GM21381 (cell line): ENCODE results near the gene CERCAM.
A peak's percentile ranks its signal among the peaks of the same experiment; 100 is the strongest.

Source experiments
- ATAC-seq: cut with Tn5 transposase; IDR thresholded peaks from one replicate; pipeline ENCODE4 v1.9.1; 2021; ENCODE audit warnings: mild to moderate bottlenecking, moderate library complexity; ENCODE audit not compliant: unreplicated experiment

CERCAM gene, protein sequence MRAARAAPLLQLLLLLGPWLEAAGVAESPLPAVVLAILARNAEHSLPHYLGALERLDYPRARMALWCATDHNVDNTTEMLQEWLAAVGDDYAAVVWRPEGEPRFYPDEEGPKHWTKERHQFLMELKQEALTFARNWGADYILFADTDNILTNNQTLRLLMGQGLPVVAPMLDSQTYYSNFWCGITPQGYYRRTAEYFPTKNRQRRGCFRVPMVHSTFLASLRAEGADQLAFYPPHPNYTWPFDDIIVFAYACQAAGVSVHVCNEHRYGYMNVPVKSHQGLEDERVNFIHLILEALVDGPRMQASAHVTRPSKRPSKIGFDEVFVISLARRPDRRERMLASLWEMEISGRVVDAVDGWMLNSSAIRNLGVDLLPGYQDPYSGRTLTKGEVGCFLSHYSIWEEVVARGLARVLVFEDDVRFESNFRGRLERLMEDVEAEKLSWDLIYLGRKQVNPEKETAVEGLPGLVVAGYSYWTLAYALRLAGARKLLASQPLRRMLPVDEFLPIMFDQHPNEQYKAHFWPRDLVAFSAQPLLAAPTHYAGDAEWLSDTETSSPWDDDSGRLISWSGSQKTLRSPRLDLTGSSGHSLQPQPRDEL

GRCh38 chr9:128420651-128421481 lies at the start of gene CERCAM:
Gene CERCAM (plus strand): TSS chr9:128420857. CDS start chr9:128420878, 21 bp downstream.
- ATAC-seq, result peak; percentile 72

- no peak for ATAC-seq
Measured at GRCh38 chr9:128371630-128372117, 49.0 kb upstream of the CERCAM start.

DNA sequence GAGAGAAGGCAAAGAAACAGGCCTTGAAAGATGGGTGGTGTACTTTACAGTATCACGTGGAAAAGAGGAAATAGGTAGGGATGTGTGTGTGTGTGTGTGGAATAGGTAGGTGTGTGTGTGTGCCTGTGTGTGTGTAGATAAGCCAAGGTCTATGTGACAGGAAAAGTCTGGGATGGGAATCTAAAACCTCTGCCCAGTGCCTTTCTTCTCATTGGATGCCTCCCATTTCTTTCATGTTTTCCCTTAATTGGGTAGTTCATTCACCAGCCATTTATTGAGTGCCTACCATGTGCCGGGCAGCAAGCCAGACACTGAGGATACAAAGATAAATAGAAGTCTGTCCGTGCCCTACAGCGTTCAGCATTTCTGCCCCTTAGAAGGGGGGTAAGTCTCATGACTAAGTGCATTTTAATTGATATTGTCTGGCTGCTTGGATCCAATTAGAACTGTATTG lies 48.4 kb upstream of the CERCAM start:
- ATAC-seq, result no peak

GRCh38 chr9:128372784-128373183 lies 47.9 kb upstream of the CERCAM start:
- no peak for ATAC-seq

- ATAC-seq, result no peak
Measured at GRCh38 chr9:128374221-128374675, 46.4 kb upstream of the CERCAM start.

DNA sequence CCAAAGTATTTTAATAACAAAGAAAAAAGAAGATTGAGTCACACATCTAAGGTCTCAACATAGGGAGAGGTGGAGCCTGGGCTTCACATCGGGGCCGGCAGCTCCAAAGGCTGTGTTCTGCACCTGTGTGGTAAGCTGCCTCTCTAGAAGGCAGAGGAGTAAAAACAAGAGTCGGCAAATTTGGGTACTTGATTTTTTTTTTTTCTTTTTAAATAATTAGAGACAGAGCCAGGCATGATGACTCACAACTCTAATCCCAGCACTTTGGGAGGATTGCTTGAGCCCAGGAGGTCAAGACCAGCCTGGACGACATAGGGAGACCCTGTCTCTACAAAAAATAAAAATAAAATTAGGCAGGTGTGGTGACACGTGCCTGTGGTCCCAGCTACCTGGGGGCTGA lies 44.8 kb upstream of the CERCAM start:
- ATAC-seq, result no peak

GRCh38 chr9:128382261-128382660 lies 38.4 kb upstream of the CERCAM start:
- no peak for ATAC-seq

GRCh38 chr9:128383007-128383753 lies 37.5 kb upstream of the CERCAM start:
- ATAC-seq, result no peak

DNA sequence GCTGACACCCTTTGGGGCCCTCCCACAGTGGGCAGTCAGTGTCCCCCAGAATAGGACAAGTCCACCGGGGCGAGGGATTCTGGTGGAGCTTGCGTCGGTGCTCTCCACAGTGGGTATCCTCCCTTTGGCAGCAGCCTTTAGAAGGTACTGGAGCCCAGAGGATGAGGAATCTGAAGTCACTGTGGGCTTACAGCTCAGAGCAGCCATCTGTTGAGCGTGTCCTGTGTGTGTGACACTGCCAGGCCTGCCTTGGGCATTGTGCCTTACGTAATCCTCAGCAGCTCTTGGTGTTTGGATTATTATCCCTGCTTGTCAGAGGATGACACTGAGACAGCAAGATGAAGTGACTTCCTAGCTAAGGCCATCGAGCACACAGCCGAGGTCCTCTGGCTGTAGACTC lies 36.9 kb upstream of the CERCAM start:
- ATAC-seq, result no peak

- no peak for ATAC-seq
Measured at GRCh38 chr9:128384801-128385495, 35.7 kb upstream of the CERCAM start.

GRCh38 chr9:128385496-128386460 lies 34.9 kb upstream of the CERCAM start:
- ATAC-seq, result no peak

DNA sequence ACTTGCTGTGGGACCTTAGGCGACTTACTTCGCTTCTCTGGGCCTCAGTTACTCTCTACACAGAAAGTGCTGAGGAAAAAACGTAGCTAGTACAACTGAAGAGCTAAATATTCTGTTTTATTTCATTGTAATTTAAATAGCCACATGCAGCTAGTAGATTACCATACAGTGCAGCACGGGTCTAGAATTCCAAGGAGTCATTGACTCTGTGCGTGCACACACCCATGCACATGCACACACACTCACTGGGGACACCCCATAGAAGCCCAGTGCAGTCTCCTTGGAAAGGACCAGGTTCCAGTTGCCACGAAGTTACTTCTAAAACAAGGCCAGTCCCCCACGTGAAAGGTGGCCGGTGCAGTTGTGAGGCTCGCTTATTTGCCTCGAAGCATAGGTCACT lies 32.5 kb upstream of the CERCAM start:
- no peak for ATAC-seq

DNA sequence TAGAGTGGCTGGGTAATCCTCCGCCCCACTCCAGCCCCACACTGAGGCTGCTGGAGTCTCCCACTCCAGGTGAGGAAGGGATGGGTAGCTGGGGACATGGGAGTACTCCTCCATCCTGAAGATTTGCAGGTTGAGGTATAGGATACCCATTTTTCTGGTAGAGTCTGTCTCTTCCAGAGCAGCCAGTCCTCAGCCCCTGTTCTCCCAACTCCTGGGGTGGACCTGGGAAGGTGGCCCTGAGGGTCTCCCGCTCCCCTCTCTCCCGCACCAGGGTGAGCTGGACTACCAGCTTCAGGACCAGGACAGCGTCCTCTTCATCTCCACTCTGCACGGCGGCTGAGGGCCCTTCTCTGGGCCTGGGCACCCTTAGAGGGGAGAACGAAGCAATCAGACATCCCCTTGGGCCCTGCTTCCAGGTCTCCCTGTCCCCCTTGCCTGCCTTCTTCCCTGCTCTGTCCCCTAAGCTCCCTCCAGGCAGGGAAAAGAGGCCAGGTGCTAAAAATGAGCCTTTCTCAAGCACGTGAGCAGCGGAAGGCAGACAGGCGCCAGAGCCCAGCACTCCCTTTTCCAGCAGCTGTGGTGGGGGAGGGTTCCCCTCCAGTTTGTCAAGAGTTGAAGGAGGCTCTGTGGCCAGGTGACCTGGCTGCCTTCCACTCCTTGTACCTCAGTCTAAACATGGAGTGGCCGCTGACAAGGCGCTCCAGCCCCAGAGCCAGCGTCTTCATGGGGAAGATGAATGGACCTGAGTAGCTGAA lies 31.1 kb upstream of the CERCAM start:
- no peak for ATAC-seq

- ATAC-seq, result no peak
Measured at GRCh38 chr9:128390150-128390812, 30.4 kb upstream of the CERCAM start.

GRCh38 chr9:128390813-128391711 lies 29.6 kb upstream of the CERCAM start:
- ATAC-seq, result no peak

GRCh38 chr9:128391956-128392301 lies 28.7 kb upstream of the CERCAM start:
- no peak for ATAC-seq
